ENCODE results near the gene ZNF407.

ZNF407 gene

GRCh38 chr18:75106746-75107145 is 509.1 kb downstream of the ZNF407 start:
- Histone ChIP-seq H3K9ac (ENCODE audit: low read length) (no peak overlapping the region), H3K79me2 (ENCODE audit: low read length) (no peaks in the 10 kb centered on the region), H3K4me3 (ENCODE audit: low read length) (no peak overlapping the region), H3K4me2 (ENCODE audit: low read depth, low read length) (no peak overlapping the region), H3K27ac (ENCODE audit: low read length) (no peak overlapping the region), H3K9me2 (replicated peaks; ENCODE audit: insufficient read depth, low read length) (no peaks in the 10 kb centered on the region), H3F3A (ENCODE audit: insufficient read depth, low read length) (peaks cover 1% of the 10 kb centered on the region), H3K36me3 (replicated peaks; ENCODE audit: insufficient read depth, low read length) (no peaks in the 10 kb centered on the region), H3K27me3 (replicated peaks; ENCODE audit: insufficient read depth, low read length) (no peaks in the 10 kb centered on the region), H4K20me1 (ENCODE audit: insufficient read depth, low read length) (no peaks in the 10 kb centered on the region), H3K9me3 (replicated peaks; ENCODE audit: insufficient read depth, low read length) (no peaks in the 10 kb centered on the region), H2AFZ (ENCODE audit: low read length) (no peak overlapping the region), H3K4me1 (ENCODE audit: low read length) (peaks cover 9% of the 10 kb centered on the region)
- DNase-seq, result no peak
- no peak for TF ChIP-seq EZH2phosphoT487 (IDR thresholded peaks at IDR 0.05; ENCODE audit: low read length)
- TF ChIP-seq CTCF (IDR thresholded peaks at IDR 0.05; ENCODE audit: low read length), result no peak
- no peak for TF ChIP-seq EZH2 (optimal IDR thresholded peaks at IDR 0.05; ENCODE audit: low read depth, low read length)

- Histone ChIP-seq H4K20me1 (ENCODE audit: insufficient read depth, low read length) (no peaks in the 10 kb centered on the region), H3K9me3 (replicated peaks; ENCODE audit: insufficient read depth, low read length) (no peaks in the 10 kb centered on the region), H3K9ac (ENCODE audit: low read length) (no peak overlapping the region), H3K27ac (ENCODE audit: low read length) (no peak overlapping the region), H3K79me2 (ENCODE audit: low read length) (no peaks in the 10 kb centered on the region), H3K36me3 (replicated peaks; ENCODE audit: insufficient read depth, low read length) (no peaks in the 10 kb centered on the region), H3K4me3 (ENCODE audit: low read length) (no peak overlapping the region), H3K9me2 (replicated peaks; ENCODE audit: insufficient read depth, low read length) (no peaks in the 10 kb centered on the region), H3F3A (ENCODE audit: insufficient read depth, low read length) (peaks cover 7% of the 10 kb centered on the region), H3K4me2 (ENCODE audit: low read depth, low read length) (no peak overlapping the region), H3K4me1 (ENCODE audit: low read length) (peaks cover 15% of the 10 kb centered on the region), H2AFZ (ENCODE audit: low read length) (no peak overlapping the region), H3K27me3 (replicated peaks; ENCODE audit: insufficient read depth, low read length) (no peaks in the 10 kb centered on the region)
- DNase-seq, result no peak
- TF ChIP-seq EZH2 (optimal IDR thresholded peaks at IDR 0.05; ENCODE audit: low read depth, low read length) (no peak), CTCF (IDR thresholded peaks at IDR 0.05; ENCODE audit: low read length) (no peak), EZH2phosphoT487 (IDR thresholded peaks at IDR 0.05; ENCODE audit: low read length) (no peak)
These were observed 509.7 kb downstream of the ZNF407 start for GRCh38 chr18:75107196-75107930.

GRCh38 chr18:75107931-75108276 is 510.2 kb downstream of the ZNF407 start:
- no peak overlapping the region for H3K27ac ChIP-seq (ENCODE audit: low read length)
- H3K36me3 ChIP-seq (replicated peaks; ENCODE audit: insufficient read depth, low read length), result no peaks in the 10 kb centered on the region
- no peak overlapping the region for H3K4me3 ChIP-seq (ENCODE audit: low read length)
- peaks cover 21% of the 10 kb centered on the region for H3K4me1 ChIP-seq (ENCODE audit: low read length)
- DNase-seq, result no peak
- H3K9ac ChIP-seq (ENCODE audit: low read length), result no peak overlapping the region
- no peaks in the 10 kb centered on the region for H3K9me3 ChIP-seq (replicated peaks; ENCODE audit: insufficient read depth, low read length)
- H2AFZ ChIP-seq (ENCODE audit: low read length), result no peak overlapping the region
- H3K27me3 ChIP-seq (replicated peaks; ENCODE audit: insufficient read depth, low read length), result no peaks in the 10 kb centered on the region
- H4K20me1 ChIP-seq (ENCODE audit: insufficient read depth, low read length), result no peaks in the 10 kb centered on the region
- TF ChIP-seq EZH2phosphoT487 (IDR thresholded peaks at IDR 0.05; ENCODE audit: low read length) (no peak), CTCF (IDR thresholded peaks at IDR 0.05; ENCODE audit: low read length) (no peak), EZH2 (optimal IDR thresholded peaks at IDR 0.05; ENCODE audit: low read depth, low read length) (no peak)
- H3K9me2 ChIP-seq (replicated peaks; ENCODE audit: insufficient read depth, low read length), result no peaks in the 10 kb centered on the region
- H3K4me2 ChIP-seq (ENCODE audit: low read depth, low read length), result no peak overlapping the region
- H3K79me2 ChIP-seq (ENCODE audit: low read length), result no peaks in the 10 kb centered on the region
- peaks cover 13% of the 10 kb centered on the region for H3F3A ChIP-seq (ENCODE audit: insufficient read depth, low read length)

Measured in MM.1S (cell line).